ENCODE data around the gene DOK3. TPM values are rescaled to one million over a fixed set of nuclear protein-coding genes. Genes with fewer than 3 reads are reported as not detected.

DOK3 gene
- total RNA-seq, 1 experiment from 2014 or later: 16.4 TPM

DNA sequence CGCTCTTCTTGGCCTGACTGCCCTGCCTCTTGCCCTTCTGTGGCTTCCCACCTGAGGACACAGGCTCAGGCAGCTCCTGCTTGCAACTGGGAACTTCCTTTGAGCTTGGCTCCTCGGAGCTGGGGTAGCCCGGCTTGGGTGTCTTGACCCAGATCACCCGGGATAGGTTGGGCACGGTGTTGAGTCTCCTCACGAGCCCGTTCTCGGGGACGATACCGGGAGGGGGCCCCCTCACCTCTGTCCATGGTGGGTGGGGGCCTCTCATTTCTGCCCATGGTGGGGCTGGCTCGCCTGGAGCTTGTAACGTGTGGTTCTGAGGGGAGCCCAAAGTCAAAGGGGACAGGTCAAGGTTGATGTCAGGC is 14.9 kb upstream of the DOK3 start:
- Histone ChIP-seq H2BK5ac (ENCODE audit: insufficient read length, low read length) (no peak overlapping the region), H3K14ac (ENCODE audit: insufficient read depth, low read length) (no peak overlapping the region), H3K27ac (ENCODE audit: insufficient read length, low read depth, low read length) (no peak overlapping the region), H3K18ac (ENCODE audit: insufficient read length, low read depth, low read length) (no peak overlapping the region), H3K9ac (ENCODE audit: extremely low read depth, insufficient read length, low read length) (no peak overlapping the region), H3K79me2 (ENCODE audit: insufficient read depth, low read length) (no peaks in the 10 kb centered on the region), H3K23ac (ENCODE audit: insufficient read length, low read depth, low read length) (no peak overlapping the region), H3K27me3 (ENCODE audit: insufficient read depth, low read length) (no peaks in the 10 kb centered on the region), H3K56ac (ENCODE audit: insufficient read length, low read depth, low read length) (no peak overlapping the region), H3K4me1 (ENCODE audit: insufficient read depth, low read length) (no peaks in the 10 kb centered on the region), H2BK15ac (ENCODE audit: low read depth, low read length) (no peak overlapping the region), H4K20me1 (ENCODE audit: control insufficient read depth, insufficient read depth, insufficient read length) (no peaks in the 10 kb centered on the region), H4K8ac (replicated peaks; ENCODE audit: insufficient read length, low read depth, low read length) (no peak overlapping the region), H3K4me2 (ENCODE audit: insufficient read depth, insufficient read length, low read length) (no peak overlapping the region), H2AFZ (ENCODE audit: low read length) (no peak overlapping the region), H4K91ac (ENCODE audit: insufficient read length, low read depth, low read length) (no peak overlapping the region), H2BK20ac (ENCODE audit: low read depth, low read length, poor library complexity, severe bottlenecking) (no peak overlapping the region), H3T11ph (ENCODE audit: low read length) (no peak overlapping the region), H3K9me3 (ENCODE audit: control insufficient read depth, low read depth, low read length) (no peaks in the 10 kb centered on the region), H3K4ac (ENCODE audit: low read depth, low read length) (no peak overlapping the region), H3K79me1 (ENCODE audit: insufficient read depth, low read depth, low read length, poor library complexity, severe bottlenecking) (no peaks in the 10 kb centered on the region), H2BK12ac (ENCODE audit: insufficient read length, low read depth, low read length) (no peak overlapping the region), H2AK5ac (ENCODE audit: insufficient read length, low read length) (no peak overlapping the region), H3K23me2 (ENCODE audit: insufficient read length, low read depth, low read length, poor library complexity, severe bottlenecking) (no peaks in the 10 kb centered on the region), H2BK120ac (ENCODE audit: low read depth, low read length, poor library complexity, severe bottlenecking) (no peak overlapping the region), H4K5ac (ENCODE audit: insufficient read length, low read depth, low read length) (no peak overlapping the region)
- Mint-ChIP-seq H3K9me3 (no peaks in the 10 kb centered on the region; a peak in 1 of 5 replicates), H3K27me3 (ENCODE audit: low read depth) (no peaks in the 10 kb centered on the region), H3K27ac (no peak overlapping the region), H3K4me1 (no peaks in the 10 kb centered on the region), H3K36me3 (ENCODE audit: insufficient read depth in 1 of 3, low read depth in 3 of 3) (peaks cover 24 to 42% (median 41%) of the 10 kb centered on the region in 3 experiments; a peak in 6 of 7 replicates), H3K4me3 (no peak overlapping the region)
- whole genome bisulfite sequencing (ENCODE audit: extremely low coverage, insufficient read length, low lambda C conversion rate): no CpG with 5 or more reads among the region's 12 CpGs
- DNase-seq: no peak
- TF ChIP-seq, protein P1, sequence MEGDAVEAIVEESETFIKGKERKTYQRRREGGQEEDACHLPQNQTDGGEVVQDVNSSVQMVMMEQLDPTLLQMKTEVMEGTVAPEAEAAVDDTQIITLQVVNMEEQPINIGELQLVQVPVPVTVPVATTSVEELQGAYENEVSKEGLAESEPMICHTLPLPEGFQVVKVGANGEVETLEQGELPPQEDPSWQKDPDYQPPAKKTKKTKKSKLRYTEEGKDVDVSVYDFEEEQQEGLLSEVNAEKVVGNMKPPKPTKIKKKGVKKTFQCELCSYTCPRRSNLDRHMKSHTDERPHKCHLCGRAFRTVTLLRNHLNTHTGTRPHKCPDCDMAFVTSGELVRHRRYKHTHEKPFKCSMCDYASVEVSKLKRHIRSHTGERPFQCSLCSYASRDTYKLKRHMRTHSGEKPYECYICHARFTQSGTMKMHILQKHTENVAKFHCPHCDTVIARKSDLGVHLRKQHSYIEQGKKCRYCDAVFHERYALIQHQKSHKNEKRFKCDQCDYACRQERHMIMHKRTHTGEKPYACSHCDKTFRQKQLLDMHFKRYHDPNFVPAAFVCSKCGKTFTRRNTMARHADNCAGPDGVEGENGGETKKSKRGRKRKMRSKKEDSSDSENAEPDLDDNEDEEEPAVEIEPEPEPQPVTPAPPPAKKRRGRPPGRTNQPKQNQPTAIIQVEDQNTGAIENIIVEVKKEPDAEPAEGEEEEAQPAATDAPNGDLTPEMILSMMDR (conservative IDR thresholded peaks at IDR 0.05): no peak
